GM21717 (cell line): ENCODE data around the gene NOC4L.
A peak's percentile ranks its signal among the peaks of the same experiment; 100 is the strongest.
"Not testable (repeated sequence)": the region's sequence is repeated elsewhere in the genome, so short reads cannot be mapped to it uniquely, and the experiment has no call there.

Experiments
- ATAC-seq: cut with Tn5 transposase; IDR thresholded peaks from one replicate; pipeline ENCODE4 v1.9.1; 2021; ENCODE audit warnings: mild to moderate bottlenecking, moderate library complexity; ENCODE audit not compliant: unreplicated experiment

The NOC4L gene

DNA sequence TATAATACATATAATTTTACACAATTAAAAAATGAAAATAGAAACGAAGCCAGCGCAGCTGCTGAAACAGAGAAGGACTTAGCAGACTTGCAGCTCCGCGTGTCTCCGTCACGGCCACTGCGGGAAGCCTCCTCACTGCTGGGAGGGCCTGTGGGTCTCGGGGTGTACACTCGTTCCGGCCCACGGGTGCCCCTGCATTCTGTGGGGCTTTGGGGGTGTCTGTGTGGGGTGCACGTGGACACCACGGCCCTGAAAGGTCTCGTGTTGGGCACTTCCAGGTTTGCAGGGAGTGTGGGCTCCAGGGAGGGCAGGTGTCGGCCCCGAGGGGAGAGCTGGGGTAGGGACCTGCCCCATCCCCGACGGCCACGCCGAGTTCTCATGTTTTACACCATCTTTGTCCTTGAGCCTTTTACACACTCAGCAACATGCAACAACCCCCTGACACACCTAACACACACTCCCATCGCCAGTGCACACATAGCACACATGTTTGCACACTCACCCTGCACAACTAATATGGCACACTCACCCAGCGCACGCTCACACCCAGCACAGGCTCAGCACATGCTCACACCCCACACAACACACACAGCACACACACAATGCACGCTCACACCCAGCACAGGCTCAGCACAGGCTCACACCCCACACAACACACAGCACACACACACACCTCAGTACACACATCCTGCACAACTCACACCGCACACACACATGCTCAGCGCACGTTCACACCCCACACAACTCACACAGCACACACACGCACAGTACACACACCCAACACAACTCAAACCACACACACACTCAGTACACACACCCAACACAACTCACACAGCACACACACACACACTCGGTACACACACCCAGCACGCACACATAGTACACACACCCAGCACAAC lies 36.6 kb downstream of the NOC4L start:
- no peak for ATAC-seq

DNA sequence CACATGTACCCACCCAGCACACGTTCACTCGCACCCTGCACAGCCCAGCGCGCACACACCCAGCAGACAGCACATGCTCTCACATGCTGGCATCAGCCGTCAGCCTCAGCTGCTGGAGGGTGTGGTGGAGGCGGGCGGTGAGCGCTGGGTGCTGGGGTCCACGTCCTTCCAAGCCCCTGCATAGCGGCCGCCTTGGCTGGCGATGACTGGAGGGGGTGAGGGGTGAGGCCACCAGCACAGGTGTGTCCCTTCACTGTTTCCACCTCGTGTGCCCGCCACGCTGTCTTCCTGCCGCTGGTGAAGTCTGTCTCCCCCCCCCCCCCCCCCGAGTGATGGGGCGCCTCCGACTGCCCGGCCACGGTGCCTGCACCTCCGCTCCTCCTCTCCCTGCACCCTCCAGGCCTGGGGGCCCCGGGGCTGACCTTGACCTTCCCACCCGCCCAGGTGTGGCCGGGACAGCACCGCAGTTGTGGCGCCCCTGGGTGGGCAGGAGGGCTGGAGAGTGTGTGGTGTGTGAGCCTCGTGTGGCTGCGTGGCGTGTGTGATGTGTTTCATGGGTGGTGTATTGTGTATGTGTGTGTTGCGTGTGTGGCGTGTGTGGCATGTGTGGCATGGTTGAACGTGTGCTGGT lies 37.4 kb downstream of the NOC4L start:
- no peak for ATAC-seq

DNA sequence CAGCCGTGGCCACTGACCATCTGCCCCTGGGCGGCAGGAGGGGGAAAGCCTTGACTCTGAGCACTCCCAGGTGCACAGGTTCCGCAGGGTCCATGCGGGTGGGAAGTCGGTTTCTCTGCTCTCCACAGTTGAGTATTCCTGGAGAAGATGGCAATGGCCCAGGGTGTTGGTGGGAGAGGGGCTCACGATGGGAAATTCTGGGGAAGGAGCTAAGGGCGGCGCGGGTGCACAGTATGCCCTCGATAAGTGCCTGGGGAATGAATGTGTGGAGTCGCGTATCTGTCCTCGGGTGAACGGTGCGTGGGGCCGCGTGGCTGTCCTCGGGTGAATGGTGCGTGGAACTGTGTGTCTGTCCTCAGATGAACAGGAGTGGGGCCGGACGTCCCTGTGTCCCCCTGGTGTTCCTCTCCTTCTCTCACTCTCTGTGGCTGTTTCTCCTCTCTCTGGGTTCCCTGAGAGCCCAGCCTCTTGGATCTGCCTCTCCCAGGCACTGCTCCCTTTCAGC lies 38.0 kb downstream of the NOC4L start:
- ATAC-seq = no peak

DNA sequence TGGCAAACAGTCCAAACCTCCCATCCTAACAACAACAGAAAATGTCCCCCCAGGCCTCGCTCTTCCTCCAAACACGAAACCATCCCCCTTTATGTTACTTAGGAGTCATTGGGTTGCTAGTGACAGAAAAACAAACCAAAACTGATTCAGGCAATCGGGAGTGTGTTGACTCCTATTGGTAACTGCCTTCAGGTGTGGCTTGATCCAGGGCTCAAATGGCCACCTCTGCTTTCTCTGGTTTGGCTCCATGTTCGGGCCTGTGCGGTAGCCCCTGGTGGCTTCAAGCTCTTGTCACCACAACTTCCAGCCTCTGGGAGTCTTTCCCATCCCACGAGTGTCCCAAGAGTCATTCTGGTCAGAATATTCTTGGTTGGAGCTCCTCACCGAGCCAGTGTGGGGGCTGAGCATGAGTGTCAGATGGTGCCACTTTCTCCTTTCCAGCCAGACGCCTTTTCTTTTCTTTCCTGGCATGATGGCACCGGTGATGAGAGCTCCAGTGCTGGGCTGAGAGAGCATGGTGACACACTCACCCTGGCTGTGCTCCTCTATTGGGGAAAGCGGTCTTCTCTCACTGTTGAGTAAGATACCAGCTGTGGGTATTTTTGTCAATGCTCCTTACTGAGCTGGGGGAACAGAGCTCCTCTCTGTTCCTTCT lies 38.6 kb downstream of the NOC4L start:
- no peak for ATAC-seq

DNA sequence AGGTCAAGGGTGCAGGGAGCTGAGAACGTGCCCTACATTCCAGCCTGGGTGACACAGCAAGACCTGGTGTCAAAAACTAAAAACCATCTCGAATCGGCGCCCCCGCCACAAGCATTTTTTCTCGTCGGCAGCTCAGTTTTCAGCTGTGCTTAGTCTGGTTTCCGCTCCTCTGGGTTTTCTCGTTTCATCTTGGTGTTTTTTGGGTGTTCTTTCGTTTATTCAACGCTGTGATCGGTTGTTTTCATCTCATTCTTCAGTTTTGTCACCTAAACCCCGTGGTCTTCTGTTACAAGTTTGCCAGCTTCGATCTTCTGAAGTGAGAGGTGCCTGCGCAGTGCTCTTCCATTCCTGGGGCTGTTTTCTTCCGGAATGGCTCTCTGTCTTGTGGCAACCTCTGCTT lies 41.4 kb downstream of the NOC4L start:
- ATAC-seq = no peak

DNA sequence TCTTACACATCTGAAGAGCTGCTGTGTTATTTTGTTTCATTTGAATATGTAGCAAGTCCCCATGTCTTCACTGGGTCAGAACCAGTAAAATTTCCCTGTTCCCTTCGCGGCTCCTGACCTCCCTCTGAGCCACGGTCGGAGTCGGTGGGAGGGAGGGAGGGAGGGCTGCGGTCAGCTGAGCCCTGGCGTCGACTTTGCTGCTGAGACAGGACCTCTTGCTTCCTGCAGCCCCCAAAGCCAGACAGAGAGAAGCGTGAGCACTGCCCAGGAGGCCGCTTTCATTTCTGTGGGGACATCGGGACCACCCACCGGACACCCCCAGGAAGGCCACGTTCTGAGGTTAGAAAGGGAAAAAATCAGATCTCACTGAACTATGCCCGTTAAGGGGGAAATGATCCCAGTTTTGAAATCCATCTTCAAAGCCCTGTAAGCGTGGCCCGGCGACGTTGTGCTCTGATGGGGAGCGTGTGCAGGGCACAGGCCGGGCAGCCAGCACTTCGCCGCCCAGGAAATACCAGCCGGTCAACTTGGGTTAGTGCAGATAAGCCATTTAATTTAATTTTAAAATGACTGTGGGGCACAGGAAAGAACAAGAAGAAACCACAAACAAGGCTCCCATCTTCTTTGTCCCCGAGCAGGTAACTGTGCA lies 42.1 kb downstream of the NOC4L start:
- no peak for ATAC-seq

DNA sequence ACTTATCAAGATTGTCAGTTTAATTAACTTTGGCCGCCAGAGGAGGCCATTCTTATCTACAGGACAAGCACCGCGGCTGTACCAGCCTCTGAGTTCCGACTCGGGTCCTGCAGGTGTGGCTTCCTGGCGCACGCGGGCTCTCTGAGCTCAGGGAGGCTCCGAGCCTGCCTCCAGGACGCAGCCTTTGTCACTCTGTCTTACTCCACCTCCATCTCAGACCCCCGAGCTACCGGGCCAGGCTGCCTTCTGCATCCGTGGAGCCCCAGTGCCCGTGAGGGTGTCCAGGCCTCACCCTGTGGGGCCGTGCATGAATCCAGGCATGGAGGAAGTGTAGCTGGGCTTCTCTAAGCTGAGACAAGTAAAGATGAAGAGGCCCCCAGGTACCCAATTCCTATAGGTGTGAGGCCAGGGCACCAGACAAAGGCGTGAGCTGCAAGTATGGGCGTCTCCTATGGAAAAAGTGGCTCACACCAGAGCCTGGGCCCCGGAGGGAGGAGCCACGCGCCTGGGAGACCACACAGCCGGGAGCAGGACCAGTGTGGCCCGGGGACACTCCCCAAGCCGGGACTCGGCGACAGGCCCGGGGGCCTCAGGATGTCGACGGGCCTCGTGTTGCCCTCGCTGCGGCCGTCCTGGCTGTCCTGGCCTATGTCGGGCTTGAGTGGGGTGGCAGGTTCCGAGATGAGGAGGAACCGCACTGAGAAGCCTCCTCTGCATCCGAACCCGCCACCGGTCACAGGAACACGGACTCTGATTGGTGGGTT lies 42.8 kb downstream of the NOC4L start:
- no peak for ATAC-seq

DNA sequence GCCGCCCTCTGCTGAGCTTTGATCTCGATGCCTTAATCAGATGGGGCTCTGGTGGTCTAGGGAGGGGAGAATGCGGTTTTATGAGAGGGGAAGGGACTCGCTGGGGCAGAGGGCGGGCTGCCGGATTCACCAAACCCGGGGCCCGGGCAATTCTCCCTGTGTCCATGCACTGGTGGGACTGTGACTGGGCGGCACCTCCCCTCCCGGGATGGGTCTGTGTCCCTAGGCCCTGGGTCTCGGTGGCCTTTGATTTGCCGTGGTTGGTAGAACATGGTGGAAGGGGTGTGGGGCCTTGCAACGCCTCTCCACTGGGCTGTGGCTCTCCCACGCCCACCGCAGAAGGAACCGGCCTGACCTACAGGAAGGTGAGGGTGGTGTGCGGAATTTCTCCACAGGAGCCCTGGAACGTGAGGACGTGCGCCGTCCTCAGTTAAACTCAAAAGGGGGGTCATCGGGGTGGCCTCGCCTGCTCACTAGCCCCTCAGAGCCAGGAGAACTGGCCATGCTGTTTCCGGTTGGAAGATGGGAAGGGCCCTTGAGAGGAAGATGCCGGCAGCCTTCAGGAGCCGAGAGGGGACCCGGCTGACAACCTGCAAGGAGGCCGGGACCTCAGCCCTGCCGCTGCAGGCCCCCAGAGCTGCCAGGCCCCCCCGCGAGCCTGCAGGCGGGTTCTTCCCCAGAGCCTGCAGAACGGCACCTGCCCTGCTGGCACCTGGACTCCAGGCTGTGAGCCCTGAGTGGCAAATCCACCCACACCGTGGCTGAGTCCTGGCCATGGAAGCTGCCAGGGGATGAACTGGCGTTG lies 43.6 kb downstream of the NOC4L start:
- ATAC-seq = no peak

DNA sequence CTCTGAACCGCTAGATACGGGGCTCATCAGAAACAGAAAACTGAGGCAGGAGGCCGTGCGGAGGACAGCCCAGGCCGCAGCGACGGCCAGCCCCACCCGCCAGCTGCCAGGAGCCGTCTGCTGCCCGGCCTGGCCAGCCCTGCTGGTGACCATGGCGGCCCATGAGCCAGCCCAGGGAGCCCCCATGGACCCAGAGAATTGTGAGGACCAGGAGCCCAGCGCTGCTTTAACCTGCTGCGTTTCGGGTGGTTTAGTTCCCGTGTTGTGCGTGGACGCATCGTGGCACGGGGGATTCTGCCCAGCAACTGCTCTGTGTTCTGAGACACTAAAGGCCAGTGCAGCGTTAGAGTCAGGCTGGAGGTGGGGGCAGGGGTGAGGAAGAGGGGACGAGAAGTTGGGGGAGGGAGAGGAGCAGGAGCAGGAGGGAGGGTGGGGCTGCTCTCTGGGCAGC lies 44.2 kb downstream of the NOC4L start:
- ATAC-seq = no peak

DNA sequence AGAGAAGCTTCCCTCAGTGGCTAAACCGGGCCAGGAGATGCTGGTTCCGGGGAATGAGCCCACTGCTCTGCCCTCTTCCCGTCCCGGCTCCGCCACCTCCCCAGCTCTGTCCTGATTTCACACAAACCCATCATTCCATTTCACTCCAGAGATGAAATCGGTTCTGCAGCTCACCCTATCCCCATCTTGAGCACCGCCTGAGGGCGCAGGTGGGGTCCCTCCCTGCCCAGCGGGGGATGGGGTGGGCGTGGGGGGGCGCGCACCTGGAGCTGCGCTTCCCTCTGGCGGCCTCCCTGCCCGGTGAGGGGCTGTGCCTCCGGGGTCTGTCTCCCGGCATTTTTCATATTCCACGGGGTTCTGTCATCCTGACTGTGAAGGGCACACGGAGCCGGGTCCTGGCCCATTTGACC lies 44.7 kb downstream of the NOC4L start:
- no peak for ATAC-seq

DNA sequence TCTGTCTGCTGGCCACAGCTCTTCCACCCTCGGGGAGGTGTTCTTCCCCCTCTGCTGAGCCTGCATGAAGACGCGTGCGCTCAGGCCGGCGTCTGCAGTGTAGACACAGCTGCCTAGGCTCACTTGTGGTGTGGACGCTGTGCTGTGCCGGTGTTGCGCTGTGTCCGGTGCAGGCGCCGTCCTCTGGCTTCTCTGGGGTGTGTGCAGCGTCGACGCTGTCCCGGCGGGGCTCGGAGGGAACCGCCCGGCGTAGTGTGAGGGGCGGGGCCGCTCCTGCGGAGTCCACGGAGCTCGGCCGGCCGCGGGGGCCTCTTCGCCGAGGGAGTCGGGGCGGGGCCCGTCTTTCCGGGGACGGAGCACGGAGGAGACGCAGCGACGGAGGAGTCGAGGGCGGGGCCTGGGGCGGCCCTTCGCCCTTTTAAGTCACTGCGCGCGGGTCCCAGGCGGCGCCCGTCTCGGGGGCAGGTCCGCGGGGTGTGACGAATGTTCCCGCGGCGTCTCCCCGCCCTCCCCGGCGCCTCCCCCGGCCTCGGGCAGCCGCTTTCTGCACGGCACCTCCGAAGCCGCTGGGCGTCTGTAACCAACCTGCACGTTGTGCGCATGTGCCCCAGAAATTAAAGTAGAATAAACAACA lies 45.2 kb downstream of the NOC4L start:
- ATAC-seq = peak; percentile 85

DNA sequence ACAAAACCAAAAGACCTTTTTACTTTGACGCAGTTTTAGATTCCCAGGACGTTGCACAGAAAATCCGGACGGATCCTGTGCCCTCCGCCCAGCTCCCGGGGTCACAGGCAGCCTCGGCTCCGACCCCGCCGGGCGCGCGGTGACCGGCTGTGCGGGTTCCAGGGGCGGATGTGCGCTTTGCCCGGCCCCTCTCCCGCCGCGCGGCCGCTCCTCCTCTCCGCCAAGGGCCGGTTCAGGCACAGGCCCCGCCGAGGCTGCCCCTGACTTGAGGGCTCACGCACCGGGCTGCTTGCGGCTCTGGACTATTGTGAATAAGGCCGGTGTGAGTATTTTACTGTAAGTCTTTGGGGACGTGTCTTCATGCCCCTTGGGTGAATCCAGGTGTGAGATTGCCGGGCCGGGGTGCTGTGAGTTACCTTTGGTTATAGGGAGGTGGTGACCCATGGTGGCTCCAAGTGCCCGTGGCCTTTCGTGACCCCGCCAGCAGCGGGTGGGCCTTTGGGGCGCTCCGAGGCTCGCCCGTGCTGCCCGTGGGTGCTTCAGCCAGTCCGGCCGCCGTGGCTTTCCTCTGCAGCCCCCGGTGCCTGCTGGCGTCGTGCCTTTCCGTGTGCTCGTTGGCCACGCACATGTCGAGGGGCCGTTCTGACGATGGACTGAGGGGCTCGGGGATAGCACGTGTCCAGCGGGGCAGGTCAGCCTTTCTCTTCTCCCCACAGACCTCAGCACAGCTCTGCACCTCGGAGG lies 45.9 kb downstream of the NOC4L start:
- peak; percentile 27 for ATAC-seq

DNA sequence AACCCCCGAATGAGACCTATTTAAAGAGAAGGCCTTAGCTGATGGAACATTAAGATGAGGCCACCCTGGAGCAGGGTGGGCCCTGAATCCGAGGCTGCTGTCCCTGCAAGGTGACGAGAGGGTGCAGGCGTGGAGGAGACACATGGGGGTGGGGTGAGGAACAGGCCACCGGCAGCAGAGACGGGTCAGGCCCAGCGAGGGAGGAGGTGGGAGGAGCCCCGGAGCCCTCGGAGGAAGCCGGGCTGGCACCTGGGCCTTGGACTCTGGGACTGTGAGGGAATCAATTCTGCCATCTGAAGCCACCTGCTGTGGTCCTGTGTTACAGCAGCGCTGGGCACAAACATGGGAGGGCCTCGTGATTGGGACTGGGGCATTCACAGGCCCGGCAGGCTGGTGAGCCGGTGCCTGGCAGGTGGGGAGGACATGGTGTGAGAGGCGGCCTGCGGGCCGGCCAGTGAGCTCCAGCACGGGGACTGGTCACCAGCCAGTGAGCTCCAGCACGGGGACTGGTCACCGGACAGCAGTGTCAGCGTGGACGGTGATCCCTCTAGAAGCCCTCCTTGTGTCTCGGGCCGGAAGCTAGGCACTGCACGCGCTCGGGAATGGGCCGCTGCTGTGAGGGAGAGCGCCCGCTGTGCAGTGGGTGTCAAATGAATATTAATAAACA lies 46.7 kb downstream of the NOC4L start:
- ATAC-seq = no peak

DNA sequence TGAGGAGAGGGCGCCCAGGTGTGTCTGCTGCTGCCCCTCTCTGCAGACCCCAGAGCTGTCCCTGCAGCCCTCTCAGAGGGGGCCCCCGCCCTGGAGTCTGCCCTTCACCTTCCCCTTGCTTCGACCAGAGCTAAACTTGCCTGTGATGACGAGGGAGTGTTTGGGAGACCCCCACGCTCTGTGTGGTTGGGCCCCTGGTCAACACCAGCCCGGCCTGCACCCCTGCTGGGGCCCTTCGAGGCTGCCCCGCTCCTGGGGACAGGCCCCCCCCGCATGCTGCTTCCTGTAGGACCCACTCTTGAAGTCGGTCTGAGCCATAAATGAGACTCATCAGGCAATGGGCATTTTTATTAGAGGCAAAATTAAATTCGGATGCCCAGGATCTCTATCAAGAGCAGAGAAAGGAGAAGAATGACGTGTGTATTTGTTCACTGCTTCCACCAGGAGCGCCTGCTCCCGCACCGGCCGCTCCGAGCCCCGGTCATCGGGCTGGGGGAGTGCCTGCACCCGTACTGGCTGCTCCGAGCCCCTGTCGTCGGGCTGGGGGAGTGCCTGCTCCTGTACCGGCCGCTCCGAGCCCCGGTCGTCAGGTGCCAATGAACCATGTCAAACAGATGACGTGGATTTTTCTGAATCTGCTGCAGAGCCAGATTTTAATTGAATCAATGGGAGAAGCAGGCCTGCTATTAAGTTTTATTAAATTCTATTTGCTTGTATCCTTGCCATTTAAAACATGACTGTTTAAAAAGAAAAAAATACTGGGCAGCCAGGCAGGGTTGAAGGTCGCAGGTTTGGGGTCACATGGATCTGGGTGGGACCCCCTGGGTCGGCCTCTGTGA lies 47.7 kb downstream of the NOC4L start:
- ATAC-seq = no peak

DNA sequence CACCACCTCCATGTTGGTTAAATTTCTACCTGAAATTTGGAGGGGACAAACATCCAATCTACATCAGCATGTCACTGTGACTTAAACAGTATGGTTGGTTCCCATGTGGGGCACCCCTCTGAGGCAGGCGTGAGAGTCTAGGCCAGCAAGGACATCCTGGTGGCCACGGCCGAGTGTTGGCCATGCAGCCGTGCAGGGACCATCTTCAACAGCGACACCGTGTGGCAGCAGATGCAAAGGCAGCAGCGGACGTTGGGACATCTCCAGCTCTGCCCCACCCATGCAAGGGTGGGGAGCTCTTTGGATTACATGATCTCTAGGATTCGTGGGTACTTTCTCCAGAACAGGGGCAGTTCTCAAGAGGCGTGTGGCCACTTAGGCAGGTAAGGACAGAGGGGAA lies 49.8 kb downstream of the NOC4L start:
- ATAC-seq = no peak

DNA sequence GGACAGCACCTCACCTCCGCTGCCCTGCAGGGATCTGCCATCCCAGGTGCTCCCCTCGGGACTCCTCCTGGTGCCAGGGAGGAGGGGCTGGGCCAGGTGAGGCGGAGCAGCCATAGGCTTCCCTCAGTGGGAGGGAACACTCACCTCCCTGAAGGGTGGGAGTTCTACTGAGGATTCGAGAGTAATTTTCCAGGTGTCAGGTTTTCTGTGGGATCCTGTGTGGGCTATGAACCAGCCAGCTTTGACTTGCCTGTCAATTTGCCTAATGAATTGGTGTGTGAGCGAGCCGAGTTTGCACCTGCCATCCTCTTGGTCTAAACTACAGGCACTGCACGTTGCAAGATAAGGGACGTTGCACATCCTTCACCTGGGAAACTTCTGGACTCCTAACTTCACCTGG lies 50.3 kb downstream of the NOC4L start:
- ATAC-seq = no peak

DNA sequence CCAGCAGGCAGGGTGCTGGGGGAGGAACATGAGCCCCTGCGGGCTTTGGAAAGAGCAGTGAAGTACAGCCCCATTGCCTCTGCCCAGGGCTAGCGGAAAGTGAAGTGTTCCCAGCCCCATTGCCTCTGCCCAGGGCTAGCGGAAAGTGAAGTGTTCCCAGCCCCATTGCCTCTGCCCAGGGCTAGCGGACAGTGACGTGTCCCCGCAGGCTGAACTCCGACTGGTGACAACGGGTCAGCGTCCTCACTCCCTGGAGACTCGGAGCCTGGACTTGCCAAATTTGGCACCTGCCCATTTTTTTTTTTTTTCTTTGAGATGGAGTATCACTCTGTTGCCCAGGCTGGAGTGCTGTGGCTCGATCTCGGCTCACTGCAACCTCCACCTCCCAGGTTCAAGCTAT lies 51.0 kb downstream of the NOC4L start:
- not testable (repeated sequence) for ATAC-seq
